Endothelial cell (in vitro differentiated cells): ENCODE results near the gene PLCB1. TPM values are rescaled to one million over a fixed set of nuclear protein-coding genes. Genes with fewer than 3 reads are reported as not detected.

Source experiments
- DNase-seq: peaks from one replicate; pipeline ENCODE4 v3.0.0; 2021; ENCODE audit warnings: low spot score
- H3K27ac Mint-ChIP-seq: one replicate; pipeline ENCODE4 v1.8.0; 2021; ENCODE audit warnings: mixed read lengths, inconsistent platforms; ENCODE audit not compliant: unreplicated experiment
- H3K27me3 Mint-ChIP-seq: one replicate; pipeline ENCODE4 v1.8.0; 2021; ENCODE audit warnings: mild to moderate bottlenecking, moderate library complexity, mixed read lengths, inconsistent platforms; ENCODE audit not compliant: unreplicated experiment
- H3K36me3 Mint-ChIP-seq: one replicate; pipeline ENCODE4 v1.8.0; 2021; ENCODE audit warnings: mild to moderate bottlenecking, low read depth, mixed read lengths, inconsistent platforms; ENCODE audit not compliant: unreplicated experiment
- H3K4me1 Mint-ChIP-seq: one replicate; pipeline ENCODE4 v1.8.0; 2021; ENCODE audit warnings: mild to moderate bottlenecking, mixed read lengths, inconsistent platforms; ENCODE audit not compliant: unreplicated experiment
- H3K4me3 Mint-ChIP-seq: one replicate; pipeline ENCODE4 v1.8.0; 2021; ENCODE audit warnings: mild to moderate bottlenecking, mixed read lengths, inconsistent platforms; ENCODE audit not compliant: unreplicated experiment
- H3K9me3 Mint-ChIP-seq: one replicate; pipeline ENCODE4 v1.8.0; 2021; ENCODE audit warnings: mixed read lengths, inconsistent platforms; ENCODE audit not compliant: unreplicated experiment
- CTCF ChIP-seq: fragments of 200-600 bp; sonication (generic); IDR thresholded peaks from one replicate; pipeline ENCODE4 v1.5.0; 2021; ENCODE audit warnings: antibody characterized with exemption; ENCODE audit not compliant: unreplicated experiment
- total RNA-seq: library from RNA; stranded (reverse); fragmentation: NEBNext Ultra II Directional; extraction: Animal tissue kit (Norgen Biotek cat#: 25700); gene quantifications from one replicate; pipeline ENCODE4 v1.2.1, GENCODE V29; 2021; ENCODE audit not compliant: unreplicated experiment

PLCB1 gene
- total RNA-seq, 1 donor from 2014 or later, result 8.1 TPM

GRCh38 chr20:8219403-8219802 is 87.3 kb downstream of the PLCB1 start:
- Mint-ChIP-seq H3K9me3 (no peaks in the 10 kb centered on the region), H3K27me3 (peaks cover 2% of the 10 kb centered on the region), H3K27ac (no peak overlapping the region), H3K4me3 (no peak overlapping the region), H3K4me1 (no peaks in the 10 kb centered on the region), H3K36me3 (no peaks in the 10 kb centered on the region)
- TF ChIP-seq CTCF, result no peak
- no peak for DNase-seq

- H3K36me3 Mint-ChIP-seq, result no peaks in the 10 kb centered on the region
- H3K9me3 Mint-ChIP-seq, result no peaks in the 10 kb centered on the region
- no peaks in the 10 kb centered on the region for H3K4me1 Mint-ChIP-seq
These were observed 88.7 kb downstream of the PLCB1 start for GRCh38 chr20:8220716-8221115.

GRCh38 chr20:8221887-8222419 is 89.9 kb downstream of the PLCB1 start:
- no peak for TF ChIP-seq CTCF
- H3K4me1 Mint-ChIP-seq, result no peaks in the 10 kb centered on the region
- H3K9me3 Mint-ChIP-seq, result no peaks in the 10 kb centered on the region
- H3K27me3 Mint-ChIP-seq, result peaks cover 2% of the 10 kb centered on the region
- no peak overlapping the region for H3K27ac Mint-ChIP-seq
- H3K36me3 Mint-ChIP-seq, result no peaks in the 10 kb centered on the region
- no peak overlapping the region for H3K4me3 Mint-ChIP-seq
- no peak for DNase-seq

More at GRCh38 chr20:8220716-8221115, 88.7 kb downstream of the PLCB1 start:
- no peak for TF ChIP-seq CTCF
- peaks cover 2% of the 10 kb centered on the region for H3K27me3 Mint-ChIP-seq
- no peak overlapping the region for H3K27ac Mint-ChIP-seq
- H3K4me3 Mint-ChIP-seq, result no peak overlapping the region
- no peak for DNase-seq

- no peak for TF ChIP-seq CTCF
- no peaks in the 10 kb centered on the region for H3K27me3 Mint-ChIP-seq
- no peak for DNase-seq
- no peaks in the 10 kb centered on the region for H3K4me1 Mint-ChIP-seq
- no peaks in the 10 kb centered on the region for H3K36me3 Mint-ChIP-seq
- H3K27ac Mint-ChIP-seq, result no peak overlapping the region
- H3K9me3 Mint-ChIP-seq, result no peaks in the 10 kb centered on the region
- H3K4me3 Mint-ChIP-seq, result no peak overlapping the region
These were observed 91.2 kb downstream of the PLCB1 start for GRCh38 chr20:8223091-8223870.

GRCh38 chr20:8225658-8226057 is 93.6 kb downstream of the PLCB1 start:
- TF ChIP-seq CTCF, result no peak
- Mint-ChIP-seq H3K4me1 (no peaks in the 10 kb centered on the region), H3K27ac (no peak overlapping the region), H3K27me3 (no peaks in the 10 kb centered on the region), H3K4me3 (no peak overlapping the region), H3K36me3 (no peaks in the 10 kb centered on the region), H3K9me3 (no peaks in the 10 kb centered on the region)
- no peak for DNase-seq
